ENCODE results near the gene DNM3.

DNA sequence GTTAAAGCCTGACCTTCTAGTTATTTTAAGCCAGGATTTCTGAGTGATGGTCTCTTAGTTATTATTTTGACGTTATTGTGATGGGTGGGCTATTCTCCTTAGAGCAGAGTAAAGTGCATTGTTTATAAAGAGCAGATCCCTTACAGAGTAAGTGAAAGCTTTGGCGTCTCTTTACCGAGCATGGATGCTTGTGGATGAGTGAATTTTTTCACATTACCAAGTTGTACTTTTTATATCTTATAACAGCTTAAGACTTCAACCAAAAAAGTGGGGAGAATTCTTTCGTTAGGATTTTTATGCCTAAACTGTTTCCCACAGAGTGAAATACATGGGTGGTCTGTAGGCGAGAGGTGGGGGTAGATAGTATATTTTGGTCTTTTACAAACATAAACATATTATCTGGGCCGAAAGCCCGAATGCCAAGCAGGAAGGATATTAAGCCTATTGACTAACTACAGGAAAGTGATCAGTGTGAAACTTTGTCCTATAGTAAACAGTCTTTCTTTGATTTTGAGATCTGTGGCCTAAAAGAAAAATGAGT is 300.1 kb downstream of the DNM3 start:
- no peak for TF ChIP-seq HDGF (IDR thresholded peaks at IDR 0.05; ENCODE audit: borderline replicate concordance)
- TF ChIP-seq ZNF384 (IDR thresholded peaks at IDR 0.05) = no peak
